Heart right ventricle (tissue), 16 donors: ENCODE measurements around the gene NPR3. TPM values are rescaled to one million over a fixed set of nuclear protein-coding genes. Genes with fewer than 3 reads are reported as not detected.
A peak's percentile ranks its signal among the peaks of the same experiment; 100 is the strongest.

Experiments used
- ATAC-seq, 8 donors: fragments of 200-7000 bp; cut with Tn5 transposase; one replicate each; pipeline ENCODE4 v1.9.1; 2020; ENCODE audit warnings: mild to moderate bottlenecking in 8 of 8, moderate library complexity in 8 of 8, moderate number of reproducible peaks in 1 of 8
- DNase-seq, 2 donors: peaks; one replicate each; pipeline ENCODE4 v3.0.0-alpha.2; 2020
- H3K27ac ChIP-seq, 10 donors: fragments of 200-600 bp; sonication (generic) in 2 of 10; one replicate each; pipeline versions ENCODE4 v1.5.0 to v1.8.0; 2020 to 2022; ENCODE audit warnings: mild to moderate bottlenecking in 3 of 10
- H3K27me3 ChIP-seq, 7 donors: fragments of 200-600 bp; one replicate each; pipeline ENCODE4 v1.8.0; 2021 to 2022; ENCODE audit warnings: mild to moderate bottlenecking in 2 of 7
- H3K36me3 ChIP-seq, 9 donors: fragments of 200-600 bp; sonication (generic) in 1 of 9; one replicate each; pipeline versions ENCODE4 v1.5.0 to v1.8.0; 2020 to 2022; ENCODE audit warnings: mild to moderate bottlenecking in 2 of 9
- H3K4me1 ChIP-seq, 9 donors: fragments of 200-600 bp; sonication (generic) in 1 of 9; one replicate each; pipeline versions ENCODE4 v1.5.0 to v1.8.0; 2020 to 2022; ENCODE audit warnings: mild to moderate bottlenecking in 4 of 9
- H3K4me3 ChIP-seq, 10 donors: fragments of 200-600 bp; sonication (generic) in 2 of 10; one replicate each; pipeline versions ENCODE4 v1.5.0 to v1.8.0; 2020 to 2022; ENCODE audit warnings: mild to moderate bottlenecking in 7 of 10, moderate library complexity in 2 of 10
- H3K9me3 ChIP-seq, 11 donors: fragments of 200-600 bp in 10 of 11; sonication (generic) in 2 of 11; one replicate each; pipeline versions ENCODE4 v1.5.0 to v1.8.0; 2013 to 2022; ENCODE audit warnings: mild to moderate bottlenecking in 2 of 11, control low read depth in 1 of 11, moderate library complexity in 1 of 11
- WGBS, 2 donors: extraction: QIAGEN DNeasy Blood & Tissue Kit; methylation state at CpG; one replicate each; pipeline ENCODE4 v1.1.7; 2013; ENCODE audit warnings: inconsistent platforms in 1 of 2; 5-methylcytosine and 5-hydroxymethylcytosine counted together
- intact Hi-C, 10 donors: fragments of 100-400 bp; cut with DNase I; formaldehyde crosslinking; loops; one replicate each; pipeline versions ENCODE4 v1.11.1 to v1.14.2; 2022
- polyA plus RNA-seq, 2 donors: library from polyadenylated mRNA; stranded (reverse); fragments of 200-250 nt; gene quantifications; one replicate each; pipeline ENCODE4 v1.2.3, GENCODE V29; 2013
- total RNA-seq, 10 donors: library from RNA; stranded (reverse); fragmentation: NEBNext Ultra II Directional in 3 of 10; extraction: Animal tissue kit (Norgen Biotek cat#: 25700) in 3 of 10; gene quantifications; one replicate each; pipeline versions ENCODE4 v1.2.1 to v1.2.4, GENCODE V29; 2021 to 2023
- TF ChIP-seq, protein P1 (sequence below), 9 donors: fragments of 200-600 bp; sonication (generic) in 2 of 9; IDR thresholded peaks; one replicate each; pipeline versions ENCODE4 v1.5.0 to v1.8.0; 2021 to 2022; ENCODE audit warnings: antibody characterized with exemption in 9 of 9, mild to moderate bottlenecking in 5 of 9, moderate library complexity in 1 of 9
- donor health status: Arrhythmogenic right ventricular cardiomyopathy.
- donor health status: ischemic (EF 13 %, LVEDD 7.1; RV severe dilation, severe dysfunction).
- donor health status: healthy with polysubstance abuse.
- donor health status: DM: no; HTN: yes; CAD: no.
- donor health status: DM: no; HTN: no; CAD: no.
- donor health status: ischemic (EF 25% LVEDD 6.9; RV normal size, moderate dysfunction).
- donor health status: ischemic (EF 25% LVEDD 5.7; RV mildly dilated, moderate dysfunction).
- donor health status: healthy.
- donor health status: DM: yes; HTN: yes; CAD: no.
- donor health status: Ischemic cardiomyopathy.
- donor health status: ischemic (EF 35%, LVEDD 5.7; RV mildly dilated, moderate dysfunction).
- donor health status: nonischemic (EF 11% LVEDD 7.7; RV severe dilation, severe dysfunction).
- donor health status: DM: yes; HTN: yes; CAD: no.
- donor health status: PGD.
- donor health status: ischemic (EF 29% LVEDD 5.4; RV normal size, mild dysfunction).
- donor health status: nonischemic (EF 23%, LVEDD 6.1; RV moderate dilation, normal function).

Gene NPR3
- total and polyA plus RNA-seq, 12 donors: 6.0 to 135 (median 32.3) TPM

DNA sequence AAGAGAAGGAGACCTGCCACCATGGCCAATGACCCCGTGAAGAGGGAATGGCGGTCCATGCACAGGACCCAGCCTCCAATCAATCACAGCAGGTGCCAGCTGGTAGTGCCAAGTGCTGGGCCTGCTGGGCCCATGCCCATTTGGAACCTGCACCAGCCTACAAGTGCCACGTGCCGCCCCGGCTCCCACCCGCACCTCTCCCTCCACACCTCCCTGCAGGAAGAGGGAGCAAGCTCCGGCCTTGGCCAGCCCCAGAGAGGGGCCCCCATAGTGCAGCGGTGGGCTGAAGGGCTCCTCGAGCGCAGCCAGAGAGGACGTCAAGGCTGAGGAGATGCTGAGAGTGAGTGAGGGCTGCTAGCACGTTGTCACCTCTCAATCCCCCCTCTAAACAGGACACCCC, 37.8 kb upstream of the NPR3 start:
- DNase-seq: no peak
- Histone ChIP-seq H3K4me1 (no peaks in the 10 kb centered on the region), H3K36me3 (no peaks in the 10 kb centered on the region), H3K9me3 (peaks cover 0 to 37% (median 14%) of the 10 kb centered on the region in 11 donors), H3K4me3 (no peak overlapping the region), H3K27ac (no peak overlapping the region), H3K27me3 (no peaks in the 10 kb centered on the region)
- no peak for ATAC-seq
- intact Hi-C loops: no loop called here
- WGBS, 2 donors: 92 to 93% methylated on average over 12 of the region's 12 CpGs
- TF ChIP-seq, protein P1, sequence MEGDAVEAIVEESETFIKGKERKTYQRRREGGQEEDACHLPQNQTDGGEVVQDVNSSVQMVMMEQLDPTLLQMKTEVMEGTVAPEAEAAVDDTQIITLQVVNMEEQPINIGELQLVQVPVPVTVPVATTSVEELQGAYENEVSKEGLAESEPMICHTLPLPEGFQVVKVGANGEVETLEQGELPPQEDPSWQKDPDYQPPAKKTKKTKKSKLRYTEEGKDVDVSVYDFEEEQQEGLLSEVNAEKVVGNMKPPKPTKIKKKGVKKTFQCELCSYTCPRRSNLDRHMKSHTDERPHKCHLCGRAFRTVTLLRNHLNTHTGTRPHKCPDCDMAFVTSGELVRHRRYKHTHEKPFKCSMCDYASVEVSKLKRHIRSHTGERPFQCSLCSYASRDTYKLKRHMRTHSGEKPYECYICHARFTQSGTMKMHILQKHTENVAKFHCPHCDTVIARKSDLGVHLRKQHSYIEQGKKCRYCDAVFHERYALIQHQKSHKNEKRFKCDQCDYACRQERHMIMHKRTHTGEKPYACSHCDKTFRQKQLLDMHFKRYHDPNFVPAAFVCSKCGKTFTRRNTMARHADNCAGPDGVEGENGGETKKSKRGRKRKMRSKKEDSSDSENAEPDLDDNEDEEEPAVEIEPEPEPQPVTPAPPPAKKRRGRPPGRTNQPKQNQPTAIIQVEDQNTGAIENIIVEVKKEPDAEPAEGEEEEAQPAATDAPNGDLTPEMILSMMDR (IDR thresholded peaks at IDR 0.05): no peak

DNA sequence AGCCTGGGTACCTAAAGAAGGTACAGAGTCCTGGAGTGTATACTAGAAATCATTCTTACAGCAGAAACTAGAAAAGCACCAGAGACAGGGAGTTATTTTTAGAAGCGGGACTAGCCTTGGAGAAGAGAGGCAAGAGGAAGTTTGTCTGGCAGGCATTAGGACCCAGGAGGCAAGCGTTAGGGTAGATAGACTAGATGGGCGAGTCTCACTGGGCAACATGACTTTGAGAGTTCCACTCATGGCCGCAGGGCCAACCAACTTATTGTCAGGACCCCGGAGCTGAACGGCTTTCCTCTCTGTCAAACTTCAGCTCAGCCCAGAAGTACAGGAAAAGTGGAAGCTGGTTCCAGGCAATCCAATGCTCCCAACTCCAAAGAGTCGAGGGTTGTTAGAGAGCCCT, 34.1 kb upstream of the NPR3 start:
- Histone ChIP-seq H3K4me1 (peaks cover 0 to 4% (median 0%) of the 10 kb centered on the region in 9 donors), H3K4me3 (no peak overlapping the region), H3K27me3 (no peaks in the 10 kb centered on the region), H3K9me3 (peaks cover 0 to 24% (median 7%) of the 10 kb centered on the region in 11 donors), H3K36me3 (no peaks in the 10 kb centered on the region), H3K27ac (no peak overlapping the region)
- TF ChIP-seq, protein P1 (IDR thresholded peaks at IDR 0.05): no peak
- DNase-seq (no peak), ATAC-seq (no peak)
- 72 to 76% methylated on average over 7 of the region's 7 CpGs for WGBS, 2 donors
- intact Hi-C loops: no loop called here

DNA sequence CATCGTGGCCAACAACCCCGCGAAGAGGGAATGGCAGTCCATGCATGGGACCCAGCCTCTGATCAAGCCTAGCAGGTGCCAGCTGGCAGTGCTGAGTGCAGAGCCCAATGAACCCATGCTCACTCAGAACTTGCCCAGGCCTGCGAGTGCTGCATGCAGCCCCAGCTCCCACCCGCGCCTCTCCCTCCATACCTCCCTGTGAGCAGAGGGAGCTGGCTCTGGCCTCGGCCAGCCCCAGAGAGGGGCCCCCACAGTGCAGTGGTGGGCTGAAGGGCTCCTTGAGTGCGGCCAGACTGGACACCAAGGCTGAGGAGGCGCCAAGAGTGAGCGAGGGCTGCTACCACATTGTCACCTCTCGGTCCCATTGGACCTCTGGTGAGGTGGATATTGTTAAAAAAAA, 32.6 kb upstream of the NPR3 start:
- TF ChIP-seq, protein P1 (IDR thresholded peaks at IDR 0.05): no peak

DNA sequence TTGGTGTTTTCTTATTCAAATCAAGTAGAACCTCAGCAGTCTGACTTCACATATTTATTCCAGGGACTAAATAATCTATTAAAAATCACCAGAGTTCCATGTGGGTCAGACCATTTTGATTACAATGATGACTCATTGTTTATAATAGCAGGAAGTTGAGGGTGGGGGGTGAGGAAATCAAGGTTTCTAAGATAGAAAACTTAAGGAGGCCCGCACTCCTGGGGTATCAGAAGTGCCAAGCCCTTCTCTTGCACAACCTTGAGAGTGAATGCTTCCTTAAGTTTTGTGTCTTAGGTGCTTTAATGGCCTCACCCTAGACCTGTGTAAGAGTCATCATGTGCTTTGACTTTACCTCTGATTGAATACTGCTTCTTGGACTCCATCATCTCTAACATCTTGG, 31.9 kb upstream of the NPR3 start:
- WGBS, 2 donors: 44 to 76% methylated on average over 1 of the region's 1 CpG
- no peak for DNase-seq
- H3K27ac ChIP-seq: no peak overlapping the region
- no peaks in the 10 kb centered on the region for H3K36me3 ChIP-seq
- H3K27me3 ChIP-seq: no peaks in the 10 kb centered on the region
- H3K9me3 ChIP-seq: peaks cover 0 to 19% (median 0%) of the 10 kb centered on the region in 11 donors
- TF ChIP-seq, protein P1 (IDR thresholded peaks at IDR 0.05): no peak
- H3K4me1 ChIP-seq: peaks cover 0 to 4% (median 0%) of the 10 kb centered on the region in 9 donors
- H3K4me3 ChIP-seq: no peak overlapping the region
- ATAC-seq: peak in 2 of 8 donors; percentile 37 to 53
- intact Hi-C loops: no loop called here

More for the DNA sequence above, 32.6 kb upstream of the NPR3 start:
- peaks cover 0 to 12% (median 0%) of the 10 kb centered on the region in 11 donors for H3K9me3 ChIP-seq
- no peak overlapping the region for H3K4me3 ChIP-seq
- DNase-seq: no peak
- no peak for ATAC-seq
- no peak overlapping the region for H3K27ac ChIP-seq
- intact Hi-C loops: no loop called here
- no peaks in the 10 kb centered on the region for H3K27me3 ChIP-seq
- WGBS, 2 donors: 94 to 96% methylated on average over 11 of the region's 11 CpGs
- peaks cover 0 to 4% (median 0%) of the 10 kb centered on the region in 9 donors for H3K4me1 ChIP-seq
- H3K36me3 ChIP-seq: no peaks in the 10 kb centered on the region
